Cortex of kidney (tissue), 1 donor: ENCODE data around the gene FBRSL1.

Experiments used
- DNase-seq: peaks from one replicate; lab custom pipeline; 2025; lab: John Stamatoyannopoulos, UW

The FBRSL1 gene

GRCh38 chr12:132558861-132559623 lies 69.1 kb downstream of the FBRSL1 start:
- no peak for DNase-seq

GRCh38 chr12:132559652-132560363 lies 69.9 kb downstream of the FBRSL1 start:
- no peak for DNase-seq

- no peak for DNase-seq
These were observed 70.3 kb downstream of the FBRSL1 start for GRCh38 chr12:132560364-132560613.

- no peak for DNase-seq
These were observed 70.9 kb downstream of the FBRSL1 start for GRCh38 chr12:132560614-132561426.
